SK-N-DZ (cell line): Measurements from ENCODE around the gene SLC18A2.

ENCODE experiments used
- DNase-seq: peaks from one replicate; pipeline ENCODE4 v3.0.0-alpha.2; 2015; ENCODE audit warnings: low spot score

The SLC18A2 gene

DNA sequence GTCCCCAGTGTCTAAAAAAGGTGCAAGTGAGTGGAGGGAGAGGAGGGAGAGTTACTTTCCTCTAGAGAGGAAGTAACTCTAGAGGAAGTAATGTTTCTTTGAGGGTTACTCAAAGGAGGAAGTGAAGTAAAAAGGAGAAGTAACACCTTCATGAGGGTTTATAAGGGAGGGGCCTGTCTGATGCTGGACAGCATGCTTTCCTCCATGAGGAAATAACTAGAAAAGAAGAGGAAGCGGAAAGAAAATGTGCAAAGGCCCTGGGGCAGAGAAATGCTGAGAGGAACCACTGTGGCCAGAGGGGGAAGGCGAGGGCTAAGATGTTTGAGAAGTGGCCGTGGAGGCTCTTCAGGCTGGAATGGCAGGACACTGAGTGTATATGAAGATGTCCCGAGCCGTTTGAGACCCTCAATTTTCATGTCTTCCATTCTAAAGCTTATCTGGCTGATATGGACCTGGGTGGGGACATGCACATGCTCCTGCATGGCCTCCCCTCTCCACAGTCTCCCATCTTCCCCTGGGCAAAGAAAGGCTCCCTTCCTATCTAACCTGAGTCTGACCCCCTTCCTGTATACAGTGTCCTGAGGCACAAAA, 3.4 kb upstream of the SLC18A2 start:
- DNase-seq: no peak

DNA sequence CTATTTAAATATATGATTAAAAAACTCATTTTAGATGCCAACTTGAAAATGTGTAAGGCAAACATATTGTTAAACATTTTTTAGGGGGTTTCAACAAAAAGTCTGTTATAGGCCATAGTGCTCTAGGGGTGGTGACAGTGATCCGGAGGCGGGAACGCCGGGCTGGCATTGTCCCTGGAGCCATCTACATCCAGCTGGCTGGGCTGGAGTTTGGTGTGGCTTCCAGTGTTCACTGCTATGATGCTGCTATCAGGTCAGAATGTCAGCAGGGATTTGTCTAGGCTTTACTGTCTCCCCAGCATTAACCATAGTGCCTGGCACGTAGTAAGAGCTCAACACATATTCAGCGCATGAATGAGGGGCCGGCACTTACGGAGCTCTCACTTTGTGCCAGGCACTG, 1.9 kb upstream of the SLC18A2 start:
- DNase-seq: no peak

DNA sequence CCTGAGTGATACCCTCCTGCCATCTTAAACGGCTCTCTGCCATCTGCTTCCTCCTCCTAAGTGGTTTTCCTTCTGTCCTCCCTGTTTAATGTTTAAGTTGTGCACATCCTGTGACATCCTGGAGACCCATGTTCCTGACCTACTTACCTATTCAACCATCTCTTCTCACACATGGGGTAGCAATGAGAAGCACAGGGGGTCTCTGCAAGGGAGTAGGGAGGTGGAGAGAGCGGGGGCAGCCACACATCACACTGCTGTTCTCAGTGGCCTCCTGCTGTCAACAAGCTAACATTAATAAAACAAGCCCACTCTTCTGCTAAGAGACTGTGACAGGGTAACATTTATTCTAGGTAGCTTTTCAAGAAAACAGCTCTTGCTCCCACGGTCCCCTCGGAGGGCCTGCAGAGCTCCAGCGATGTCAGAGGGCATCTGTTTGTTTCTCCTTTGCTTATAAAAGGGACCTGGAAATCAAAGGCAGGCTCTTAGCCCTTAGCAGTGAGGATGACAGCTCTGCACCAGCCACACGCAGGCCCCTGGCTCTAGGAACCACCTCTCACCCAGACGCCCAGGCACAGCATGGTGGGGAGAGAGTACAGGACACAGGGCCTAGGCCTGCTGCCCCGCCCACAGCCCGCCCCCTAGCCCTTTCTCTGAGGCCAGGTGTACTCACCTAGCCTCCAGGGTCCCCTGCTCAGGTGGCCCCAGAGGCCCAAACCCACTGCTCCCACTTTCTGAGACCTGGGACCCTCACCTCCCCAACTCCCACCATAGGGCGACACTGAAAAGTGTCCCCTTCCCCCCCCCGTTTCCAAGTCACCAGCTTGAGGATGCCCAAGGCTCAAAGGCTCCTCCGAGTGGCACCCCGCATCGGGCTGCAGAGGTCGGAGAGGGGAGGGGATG, 943 bp upstream of the SLC18A2 start:
- DNase-seq: peak; percentile 40

DNA sequence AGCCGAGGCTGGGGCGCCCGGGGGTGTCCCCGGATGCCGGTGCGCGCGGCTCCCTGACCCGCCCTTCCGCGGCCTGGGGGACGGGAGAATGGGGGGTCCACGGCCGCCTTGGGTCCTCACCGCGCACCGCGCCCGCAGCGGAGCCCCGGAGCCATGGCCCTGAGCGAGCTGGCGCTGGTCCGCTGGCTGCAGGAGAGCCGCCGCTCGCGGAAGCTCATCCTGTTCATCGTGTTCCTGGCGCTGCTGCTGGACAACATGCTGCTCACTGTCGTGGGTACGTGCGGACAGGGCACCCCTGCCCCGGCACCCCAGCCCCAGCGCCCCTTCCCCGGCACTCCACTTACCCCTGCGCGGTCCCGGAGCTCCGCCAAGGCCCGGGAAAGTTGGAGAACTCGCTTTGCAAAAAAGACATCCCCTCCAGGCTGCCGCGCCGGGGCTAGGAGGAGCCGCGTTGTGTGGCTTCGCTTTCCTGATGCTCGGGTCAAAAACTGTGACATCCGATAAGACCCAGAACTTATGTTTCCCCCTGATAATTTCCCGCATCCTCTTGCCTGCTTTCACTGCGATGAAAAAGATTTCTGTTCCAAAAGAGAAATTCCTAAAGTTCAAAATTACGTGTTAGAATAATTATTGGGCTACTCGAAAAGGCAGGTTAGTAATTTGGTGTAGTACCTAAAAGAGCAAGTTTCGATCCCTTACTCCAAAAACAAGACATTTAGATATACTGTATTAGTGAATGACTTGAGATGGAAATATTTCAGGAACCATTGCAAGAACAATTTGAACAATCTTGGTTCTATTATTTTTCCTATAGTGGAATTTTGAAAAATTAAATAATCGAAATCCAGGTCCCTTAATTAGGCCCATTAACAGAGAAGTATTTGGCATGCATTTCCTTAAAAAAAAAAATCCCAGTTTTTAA, 888 bp downstream of the SLC18A2 start:
- no peak for DNase-seq

DNA sequence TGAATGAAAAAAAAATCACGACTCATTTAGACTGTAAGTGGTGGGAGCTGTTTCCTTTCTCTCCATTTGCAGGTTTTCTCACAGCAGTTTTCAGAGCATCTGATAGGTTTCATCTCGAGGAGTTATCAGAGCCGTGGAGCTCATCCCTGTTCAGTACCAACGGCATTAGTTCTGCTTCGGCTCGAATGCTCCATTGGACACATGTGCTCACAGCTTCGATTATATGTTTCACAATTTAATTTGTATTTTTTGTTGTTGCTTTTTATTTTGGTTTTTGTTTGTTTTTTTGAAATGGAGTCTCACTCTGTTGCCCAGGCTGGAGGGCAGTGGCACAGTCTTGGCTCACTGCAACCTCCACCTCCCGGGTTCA, 1.5 kb downstream of the SLC18A2 start:
- no peak for DNase-seq

DNA sequence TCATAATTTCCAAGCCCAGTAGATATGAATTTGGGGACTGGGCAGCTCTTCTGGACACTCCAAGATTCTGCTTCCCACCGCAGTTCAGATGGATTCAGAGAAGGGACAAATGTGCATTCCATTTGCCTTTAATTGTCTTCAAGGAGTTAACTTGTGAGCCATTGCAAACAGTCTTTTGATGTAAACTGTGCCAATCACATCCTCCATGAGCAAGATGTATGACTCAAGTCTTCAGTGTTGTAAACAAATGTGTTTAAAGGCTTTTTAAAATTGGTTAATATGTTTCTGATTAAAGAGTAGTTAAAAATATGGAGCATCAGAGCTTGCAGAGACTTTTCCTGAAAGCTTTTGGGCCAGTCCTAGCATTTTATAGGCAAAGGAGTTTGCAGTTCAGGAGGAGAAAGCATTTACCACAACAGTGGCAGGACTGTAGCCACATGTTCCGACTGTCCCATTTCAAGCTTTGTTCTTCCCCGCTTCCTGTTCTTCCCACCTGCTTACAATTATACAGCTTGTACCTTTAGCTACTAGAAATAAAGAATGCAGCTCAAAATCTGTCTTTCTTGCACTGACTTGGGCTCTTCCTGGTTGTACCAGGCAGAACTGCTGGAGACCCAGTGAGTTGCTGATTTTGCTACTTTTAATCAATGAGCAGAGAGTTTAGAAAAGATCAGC, 6.2 kb downstream of the SLC18A2 start:
- DNase-seq: no peak

DNA sequence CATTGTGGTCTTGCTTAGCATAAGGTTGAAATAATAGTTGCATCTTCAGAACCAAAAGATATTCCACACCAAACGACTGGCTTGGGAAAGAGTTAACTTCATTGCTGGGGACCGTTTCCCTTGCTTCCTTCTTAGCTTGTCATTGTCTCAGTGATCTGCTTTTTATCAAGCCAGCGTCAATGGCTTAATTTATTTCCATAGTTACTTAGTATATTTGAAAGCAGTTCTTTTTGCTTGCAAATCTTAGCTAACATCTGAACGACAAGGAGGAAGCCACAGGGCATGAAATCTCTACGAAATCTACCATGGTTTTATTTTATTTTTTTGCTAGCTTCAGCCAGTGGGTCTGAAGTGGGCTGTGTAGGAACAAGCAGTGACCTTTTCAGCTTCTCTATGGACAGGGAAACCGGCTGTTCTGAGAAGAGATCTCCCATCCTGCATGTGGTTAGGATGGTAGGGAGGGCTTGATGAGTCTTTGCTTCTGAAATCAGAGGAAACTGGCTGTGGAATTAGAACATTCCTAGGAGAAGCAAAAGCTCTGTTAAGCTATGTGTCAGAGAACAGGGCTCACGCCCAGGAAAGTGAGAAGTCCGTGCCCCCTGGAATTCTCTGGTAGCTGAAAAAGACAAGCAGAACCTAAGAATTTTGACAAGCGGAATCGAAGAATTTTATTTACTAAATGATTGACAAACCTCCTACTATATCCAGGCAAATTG, 8.0 kb downstream of the SLC18A2 start:
- peak; percentile 73 for DNase-seq

DNA sequence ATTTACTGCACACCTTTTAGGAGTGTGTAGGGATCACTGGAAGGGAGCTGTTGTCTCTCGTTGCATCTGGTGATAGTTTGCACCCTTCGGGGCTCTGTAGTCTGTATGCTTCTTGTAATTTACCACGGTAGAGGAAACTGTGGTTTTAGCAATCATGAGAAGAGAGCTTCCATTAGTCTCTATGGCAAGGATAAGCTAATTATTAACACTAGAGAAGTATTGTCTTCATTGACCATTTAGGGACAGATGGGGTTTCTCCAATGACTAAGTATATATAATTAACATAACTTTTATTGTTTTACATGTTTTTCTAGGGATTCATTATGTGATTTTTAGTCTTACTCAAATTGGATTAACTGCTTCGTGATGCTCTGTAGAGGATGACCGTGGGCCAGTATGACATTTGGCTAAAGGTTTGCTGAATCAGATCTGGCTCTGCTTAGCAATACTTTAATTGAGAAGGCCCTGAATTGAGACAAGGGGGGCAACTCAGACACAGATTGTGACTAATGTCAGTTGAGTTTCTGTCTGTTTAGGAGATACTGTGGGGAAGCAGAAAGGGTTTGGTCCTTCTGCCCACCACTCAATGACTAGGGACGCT, 8.7 kb downstream of the SLC18A2 start:
- no peak for DNase-seq

DNA sequence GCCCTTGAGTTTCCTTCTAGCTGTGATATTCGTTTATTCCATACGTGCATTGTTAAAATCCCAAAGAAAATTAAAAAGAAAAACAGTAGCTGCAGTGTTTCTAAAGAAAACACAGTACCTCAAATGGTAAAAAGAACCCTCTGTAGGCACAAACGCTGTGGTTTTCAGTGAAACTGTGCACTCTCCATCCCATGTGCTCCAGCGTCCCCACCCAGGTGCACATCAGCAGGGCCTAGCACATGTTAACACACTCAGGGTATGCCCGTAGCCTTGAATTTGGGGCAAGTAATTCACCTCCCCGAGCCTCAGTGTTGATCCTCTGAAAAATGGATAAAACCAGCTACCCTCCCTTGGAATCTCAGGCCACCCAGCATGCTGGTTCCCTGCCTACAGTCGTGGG, 9.5 kb downstream of the SLC18A2 start:
- DNase-seq: no peak

DNA sequence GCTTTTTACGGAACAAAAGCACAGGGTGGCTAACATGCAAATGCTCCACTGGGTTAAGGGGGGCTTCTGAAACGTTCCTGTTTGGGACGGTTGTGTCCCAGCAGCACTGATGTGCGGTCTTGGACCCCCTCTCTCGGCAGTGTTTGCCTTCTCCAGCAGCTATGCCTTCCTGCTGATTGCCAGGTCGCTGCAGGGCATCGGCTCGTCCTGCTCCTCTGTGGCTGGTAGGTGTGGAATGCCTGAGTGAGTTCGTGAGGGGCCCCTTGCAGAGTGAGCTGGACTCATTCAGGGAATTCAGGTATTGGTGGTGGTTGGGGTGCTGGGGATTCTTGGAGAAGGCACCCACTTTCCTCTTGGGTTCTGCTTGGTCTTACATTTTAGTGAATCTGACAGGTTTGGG, 13.0 kb downstream of the SLC18A2 start:
- no peak for DNase-seq

DNA sequence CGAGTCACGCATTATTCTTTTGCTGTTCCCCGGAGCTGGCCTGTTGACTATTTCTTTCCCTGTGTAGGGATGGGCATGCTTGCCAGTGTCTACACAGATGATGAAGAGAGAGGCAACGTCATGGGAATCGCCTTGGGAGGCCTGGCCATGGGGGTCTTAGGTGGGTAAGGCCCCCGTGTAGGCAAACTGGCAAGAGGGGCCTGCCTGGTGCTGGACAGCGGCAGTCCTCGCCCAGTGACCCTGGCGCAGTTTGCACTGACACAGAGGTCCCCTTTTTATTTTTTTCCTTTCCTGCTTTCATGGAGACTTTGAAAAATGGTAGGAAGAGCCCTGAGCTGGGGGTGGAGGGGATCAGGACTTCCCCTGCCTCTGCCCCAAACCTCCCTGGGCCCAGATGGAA, 13.4 kb downstream of the SLC18A2 start:
- no peak for DNase-seq

DNA sequence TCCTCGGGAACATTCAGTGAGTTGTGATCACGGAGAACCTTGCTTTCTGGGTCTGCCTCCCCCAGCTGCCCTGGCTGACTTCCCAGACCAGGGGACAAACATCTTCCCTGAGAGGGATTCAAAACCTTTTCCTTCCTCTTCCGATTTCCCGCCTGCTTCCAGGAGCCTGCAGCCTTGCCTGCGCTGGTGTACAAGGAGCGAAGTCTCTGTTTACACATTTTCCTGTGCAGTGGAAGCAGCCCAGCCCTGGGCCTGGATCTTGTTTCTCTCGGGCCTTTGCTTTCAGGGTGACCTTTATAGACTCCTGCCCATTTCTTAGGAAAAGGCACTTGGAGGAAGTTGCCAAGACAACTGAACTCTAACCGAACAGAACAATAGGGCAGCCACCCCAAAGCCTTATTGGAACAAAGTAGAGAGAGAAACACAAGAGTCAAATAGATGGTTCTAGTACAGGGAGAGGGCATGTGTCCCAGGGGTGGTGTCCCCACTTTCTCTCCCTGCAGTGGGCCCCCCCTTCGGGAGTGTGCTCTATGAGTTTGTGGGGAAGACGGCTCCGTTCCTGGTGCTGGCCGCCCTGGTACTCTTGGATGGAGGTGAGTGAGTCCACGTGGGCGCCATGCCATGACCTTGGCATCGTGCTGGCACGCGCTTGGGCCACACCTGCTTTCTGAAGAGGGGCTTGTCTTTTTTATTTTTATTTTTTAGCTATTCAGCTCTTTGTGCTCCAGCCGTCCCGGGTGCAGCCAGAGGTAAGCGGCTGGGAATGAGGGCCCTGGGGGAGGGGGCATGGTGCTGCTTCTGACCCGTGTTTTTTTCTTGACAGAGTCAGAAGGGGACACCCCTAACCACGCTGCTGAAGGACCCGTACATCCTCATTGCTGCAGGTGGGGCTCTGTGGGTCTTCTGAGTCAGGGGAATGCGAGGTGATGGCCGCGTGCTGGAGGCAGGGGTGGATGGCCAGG, 14.1 kb downstream of the SLC18A2 start:
- DNase-seq: no peak

DNA sequence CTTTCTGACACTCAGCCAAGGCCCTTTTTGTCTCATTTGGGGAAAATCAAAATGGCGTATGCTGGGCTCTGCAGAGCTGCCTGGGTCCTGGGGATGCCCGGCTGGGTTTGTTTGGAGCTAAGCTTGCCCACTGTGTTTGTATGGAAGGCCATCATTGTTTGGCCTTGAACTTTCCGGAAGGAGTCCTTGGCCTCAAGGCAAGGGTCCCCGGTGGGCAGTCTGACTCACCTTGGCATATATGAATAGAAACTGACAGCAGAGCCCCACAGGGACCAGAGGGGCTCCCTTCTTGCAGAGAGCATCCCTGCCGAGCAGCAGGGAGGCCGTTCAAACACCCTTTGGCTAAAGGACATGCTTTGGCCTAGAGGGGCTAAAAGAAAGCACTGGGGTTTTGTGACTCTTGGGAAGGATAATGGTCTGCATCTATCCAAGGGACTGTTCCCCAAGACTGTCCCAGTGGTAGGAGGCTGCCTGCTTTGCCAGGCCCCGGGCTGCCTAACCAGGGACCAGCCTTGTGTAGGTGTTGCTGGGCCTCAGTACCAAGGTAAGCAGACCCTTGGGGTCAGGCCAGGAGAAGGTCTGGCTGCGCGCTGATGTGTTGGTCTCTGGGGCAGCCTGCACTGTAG, 15.0 kb downstream of the SLC18A2 start:
- no peak for DNase-seq

DNA sequence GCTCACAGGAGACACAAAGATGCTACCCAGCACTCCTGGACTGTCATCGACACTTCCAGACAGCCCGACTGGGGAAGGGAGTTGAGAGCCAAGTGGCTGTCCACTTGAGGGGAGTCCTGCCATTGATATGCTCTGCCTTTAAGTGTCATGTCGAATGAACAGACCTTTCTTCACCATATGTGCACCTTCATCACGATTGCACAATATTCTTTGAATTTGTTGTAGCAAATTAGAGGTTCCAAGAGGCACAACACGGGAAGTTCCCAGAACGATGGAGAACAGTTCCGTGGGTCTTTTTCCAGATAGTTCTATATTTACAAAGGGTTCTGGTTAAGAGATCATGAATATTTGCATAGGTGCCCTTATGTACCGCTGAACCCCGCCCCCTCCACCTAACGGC, 16.0 kb downstream of the SLC18A2 start:
- DNase-seq: no peak

DNA sequence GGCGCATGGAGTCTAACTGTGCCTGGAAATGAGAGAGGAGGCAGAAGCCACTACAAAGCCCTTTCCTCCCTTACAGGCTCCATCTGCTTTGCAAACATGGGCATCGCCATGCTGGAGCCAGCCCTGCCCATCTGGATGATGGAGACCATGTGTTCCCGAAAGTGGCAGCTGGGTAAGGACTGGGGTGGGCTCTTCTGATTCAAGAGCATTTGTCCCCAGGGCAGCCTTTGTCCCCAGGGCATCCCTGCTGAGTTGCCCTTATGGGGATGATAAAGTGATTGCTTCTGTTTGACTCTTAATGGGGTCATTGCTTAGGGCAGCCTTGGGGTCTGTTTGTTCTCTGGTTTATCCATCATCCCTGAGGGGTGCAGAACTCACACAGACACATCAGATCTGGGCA, 16.8 kb downstream of the SLC18A2 start:
- peak; percentile 43 for DNase-seq

DNA sequence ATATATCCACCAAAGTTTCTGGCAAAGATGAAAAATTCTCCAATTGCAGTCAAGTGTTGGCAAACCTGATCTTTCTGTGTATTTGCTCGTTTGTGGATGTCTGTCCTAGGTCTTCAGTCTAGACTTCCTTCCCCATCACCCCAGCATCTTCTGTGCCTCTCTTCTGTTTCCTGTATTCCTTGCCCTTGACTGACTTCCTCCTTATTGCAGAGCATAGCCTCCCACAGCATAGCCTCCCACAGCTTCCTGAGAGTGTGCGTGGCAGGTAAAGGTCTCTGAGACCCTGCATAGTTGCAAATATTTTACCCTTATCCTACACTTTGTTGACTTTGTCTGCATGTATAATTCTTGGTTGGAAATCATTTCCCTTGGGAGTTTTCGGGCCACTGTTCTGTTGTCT, 18.4 kb downstream of the SLC18A2 start:
- no peak for DNase-seq

DNA sequence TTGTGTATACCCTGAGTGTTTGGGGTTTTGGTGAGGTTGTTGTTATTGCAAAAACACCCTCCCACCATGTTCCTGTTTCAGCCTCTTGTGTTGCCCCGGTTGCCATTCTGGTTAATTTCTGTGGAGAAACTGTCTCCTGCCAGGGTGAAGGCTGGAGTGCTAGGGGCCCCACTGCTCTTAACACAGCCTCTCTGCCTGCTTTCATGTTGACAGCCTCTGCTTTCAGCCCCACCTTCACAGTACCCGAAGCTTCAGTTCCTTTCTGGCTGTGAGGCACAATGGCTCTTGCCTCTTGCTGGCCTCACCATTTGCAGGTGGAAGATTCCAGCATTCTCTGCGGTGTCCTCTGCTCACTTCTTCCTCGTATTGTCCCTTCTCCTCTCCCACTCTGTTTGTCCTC, 19.2 kb downstream of the SLC18A2 start:
- DNase-seq: no peak

DNA sequence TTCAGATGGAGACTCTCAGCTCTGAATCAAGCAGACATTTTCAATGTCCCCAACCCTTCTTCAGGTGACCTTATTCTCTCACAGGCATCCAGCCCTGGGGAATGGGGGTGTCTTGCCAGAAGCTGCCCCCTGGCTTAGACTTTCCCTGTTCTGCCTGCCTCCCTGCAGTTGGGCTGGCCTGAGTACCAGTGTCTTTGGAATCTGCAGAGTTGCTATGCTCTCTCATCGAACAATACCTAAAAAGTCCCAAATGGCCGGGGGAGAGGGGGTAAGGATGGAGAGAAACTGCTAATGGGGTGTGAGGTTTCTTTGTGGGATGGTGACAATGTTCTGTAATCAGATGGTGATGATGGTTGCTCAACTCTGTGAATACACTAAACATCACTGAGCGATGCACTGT, 20.6 kb downstream of the SLC18A2 start:
- no peak for DNase-seq

DNA sequence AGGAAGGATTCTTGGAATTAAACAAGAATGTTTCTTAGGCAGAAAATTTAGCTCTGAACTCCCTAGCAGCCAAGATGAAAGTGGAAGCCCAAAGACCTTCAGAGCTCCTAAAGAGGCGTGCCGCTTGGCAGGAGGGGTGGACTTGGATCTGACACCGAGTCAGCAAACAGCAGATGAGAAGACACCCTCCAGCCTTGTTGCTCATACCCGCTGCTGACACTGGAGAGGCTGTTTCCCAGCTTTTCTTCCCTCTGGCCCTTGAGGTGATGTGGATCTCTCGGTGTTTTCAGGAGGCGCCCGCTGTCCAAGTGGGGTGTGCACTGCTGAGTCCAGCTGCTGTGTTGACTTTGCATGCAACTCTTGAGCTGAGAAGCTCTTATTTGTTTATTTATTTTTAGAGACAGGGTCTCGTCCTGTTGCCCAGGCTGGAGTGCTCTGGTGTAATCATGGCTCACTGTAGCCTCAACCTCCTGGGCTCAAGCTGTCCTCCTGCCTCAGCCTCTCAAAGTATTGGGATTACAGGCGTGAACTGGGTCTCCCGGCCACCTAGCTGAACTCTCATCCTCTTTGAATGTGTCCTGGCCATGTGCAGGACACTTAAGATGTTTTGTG, 21.5 kb downstream of the SLC18A2 start:
- DNase-seq: no peak
